Smooth muscle cell (in vitro differentiated cells): ENCODE data around the gene PLA2G4A. TPM values are rescaled to one million over a fixed set of nuclear protein-coding genes. Genes with fewer than 3 reads are reported as not detected.

ENCODE experiments used
- DNase-seq: peaks from one replicate; lab custom pipeline; 2025; ENCODE audit not compliant: unreplicated experiment; lab: John Stamatoyannopoulos, UW
- H2AFZ ChIP-seq: fragments of 200-600 bp; sonication (generic); 2 replicates; pipeline ENCODE4 v1.6.0; 2016; ENCODE audit warnings: antibody characterized with exemption, low read depth, mild to moderate bottlenecking
- H3F3A ChIP-seq: fragments of 200-600 bp; sonication (generic); 2 replicates; pipeline ENCODE4 v1.6.0; 2017; ENCODE audit warnings: antibody characterized with exemption, low read depth
- H3K27ac ChIP-seq: fragments of 200-600 bp; sonication (generic); 2 replicates; pipeline ENCODE4 v1.5.1; 2016; ENCODE audit warnings: low read depth, mild to moderate bottlenecking
- H3K27me3 ChIP-seq: fragments of 200-600 bp; sonication (generic); 2 replicates; pipeline ENCODE4 v1.6.1; 2016; ENCODE audit warnings: low read depth, mild to moderate bottlenecking
- H3K36me3 ChIP-seq: fragments of 200-600 bp; sonication (generic); 2 replicates; pipeline ENCODE4 v1.5.1; 2016; ENCODE audit warnings: low read depth
- H3K4me1 ChIP-seq: fragments of 200-600 bp; sonication (generic); 2 replicates; pipeline ENCODE4 v1.5.1; 2016; ENCODE audit warnings: low read depth
- H3K4me2 ChIP-seq: fragments of 200-600 bp; sonication (generic); 2 replicates; pipeline ENCODE4 v1.6.0; 2016; ENCODE audit warnings: mild to moderate bottlenecking
- H3K4me3 ChIP-seq: fragments of 200-600 bp; sonication (generic); 2 replicates; pipeline ENCODE4 v1.5.1; 2016; ENCODE audit warnings: mild to moderate bottlenecking
- H3K79me2 ChIP-seq: fragments of 200-600 bp; sonication (generic); 2 replicates; pipeline ENCODE4 v1.6.0; 2016; ENCODE audit warnings: low read depth, mild to moderate bottlenecking
- H3K9ac ChIP-seq: fragments of 200-600 bp; sonication (generic); 2 replicates; pipeline ENCODE4 v1.6.0; 2016; ENCODE audit warnings: low read depth
- H3K9me3 ChIP-seq: fragments of 200-600 bp; sonication (generic); replicated peaks from 2 replicates; pipeline ENCODE4 v1.5.1; 2016; ENCODE audit warnings: low read depth
- H4K20me1 ChIP-seq: fragments of 200-600 bp; sonication (generic); 2 replicates; pipeline ENCODE4 v1.6.0; 2016; ENCODE audit warnings: low read depth
- WGBS: methylation state at CpG from one replicate; pipeline ENCODE4 v1.1.7; 2016; ENCODE audit warnings: low lambda C conversion rate; 5-methylcytosine and 5-hydroxymethylcytosine counted together
- polyA plus RNA-seq: library from polyadenylated mRNA; unstranded; fragments of >200 nt; fragmentation: Nextera tagmentation; extraction: Ambion mirVana; gene quantifications from 2 replicates; pipeline ENCODE4 v1.2.1, GENCODE V29; 2016
- total RNA-seq: library from RNA; depleted of rRNA; stranded (reverse); fragments of >200 nt; gene quantifications from 2 replicates; pipeline ENCODE4 v1.2.3, GENCODE V29; 2014
- TF ChIP-seq, protein P1 (sequence below): fragments of 200-600 bp; sonication (generic); IDR thresholded peaks from 2 replicates; pipeline ENCODE4 v1.5.1; 2017; ENCODE audit warnings: borderline replicate concordance, mild to moderate bottlenecking, antibody characterized with exemption; ENCODE audit not compliant: insufficient read depth, poor library complexity, severe bottlenecking

The PLA2G4A gene
- total and polyA plus RNA-seq, 2 experiments from 2014 or later: 3.3 to 7.8 TPM

- no peaks in the 10 kb centered on the region for H3K4me1 ChIP-seq
- no peak overlapping the region for H3K4me2 ChIP-seq
- DNase-seq: no peak
- H3K79me2 ChIP-seq: no peaks in the 10 kb centered on the region
- H4K20me1 ChIP-seq: no peaks in the 10 kb centered on the region
- no peaks in the 10 kb centered on the region for H3K9me3 ChIP-seq
- H3K4me3 ChIP-seq: no peak overlapping the region
- no peak overlapping the region for H3K9ac ChIP-seq
- H3K27me3 ChIP-seq: no peaks in the 10 kb centered on the region
- no peak overlapping the region for H2AFZ ChIP-seq
- H3K36me3 ChIP-seq: no peaks in the 10 kb centered on the region
- H3F3A ChIP-seq: no peaks in the 10 kb centered on the region
- H3K27ac ChIP-seq: no peak overlapping the region
- 89% methylated on average over 1 of the region's 1 CpG for WGBS
- TF ChIP-seq, protein P1, sequence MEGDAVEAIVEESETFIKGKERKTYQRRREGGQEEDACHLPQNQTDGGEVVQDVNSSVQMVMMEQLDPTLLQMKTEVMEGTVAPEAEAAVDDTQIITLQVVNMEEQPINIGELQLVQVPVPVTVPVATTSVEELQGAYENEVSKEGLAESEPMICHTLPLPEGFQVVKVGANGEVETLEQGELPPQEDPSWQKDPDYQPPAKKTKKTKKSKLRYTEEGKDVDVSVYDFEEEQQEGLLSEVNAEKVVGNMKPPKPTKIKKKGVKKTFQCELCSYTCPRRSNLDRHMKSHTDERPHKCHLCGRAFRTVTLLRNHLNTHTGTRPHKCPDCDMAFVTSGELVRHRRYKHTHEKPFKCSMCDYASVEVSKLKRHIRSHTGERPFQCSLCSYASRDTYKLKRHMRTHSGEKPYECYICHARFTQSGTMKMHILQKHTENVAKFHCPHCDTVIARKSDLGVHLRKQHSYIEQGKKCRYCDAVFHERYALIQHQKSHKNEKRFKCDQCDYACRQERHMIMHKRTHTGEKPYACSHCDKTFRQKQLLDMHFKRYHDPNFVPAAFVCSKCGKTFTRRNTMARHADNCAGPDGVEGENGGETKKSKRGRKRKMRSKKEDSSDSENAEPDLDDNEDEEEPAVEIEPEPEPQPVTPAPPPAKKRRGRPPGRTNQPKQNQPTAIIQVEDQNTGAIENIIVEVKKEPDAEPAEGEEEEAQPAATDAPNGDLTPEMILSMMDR: no peak
Measured at GRCh38 chr1:186865253-186865652, 36.5 kb downstream of the PLA2G4A start.

- TF ChIP-seq, protein P1: no peak
- Histone ChIP-seq H3K4me2 (no peak overlapping the region), H2AFZ (no peak overlapping the region), H4K20me1 (no peaks in the 10 kb centered on the region), H3K9ac (no peak overlapping the region), H3F3A (no peaks in the 10 kb centered on the region), H3K9me3 (no peaks in the 10 kb centered on the region), H3K27ac (no peak overlapping the region), H3K4me3 (no peak overlapping the region), H3K27me3 (no peaks in the 10 kb centered on the region), H3K79me2 (no peaks in the 10 kb centered on the region), H3K4me1 (no peaks in the 10 kb centered on the region), H3K36me3 (no peaks in the 10 kb centered on the region)
- DNase-seq: no peak
- WGBS: 92% methylated on average over 3 of the region's 3 CpGs
Measured at GRCh38 chr1:186865857-186866256, 37.1 kb downstream of the PLA2G4A start.

GRCh38 chr1:186869526-186870228 is 40.9 kb downstream of the PLA2G4A start:
- H4K20me1 ChIP-seq: no peaks in the 10 kb centered on the region
- H3K27ac ChIP-seq: no peak overlapping the region
- no peaks in the 10 kb centered on the region for H3F3A ChIP-seq
- TF ChIP-seq, protein P1: no peak
- H3K36me3 ChIP-seq: no peaks in the 10 kb centered on the region
- no peaks in the 10 kb centered on the region for H3K27me3 ChIP-seq
- no peak for DNase-seq
- H3K9ac ChIP-seq: no peak overlapping the region
- no peaks in the 10 kb centered on the region for H3K9me3 ChIP-seq
- H3K79me2 ChIP-seq: no peaks in the 10 kb centered on the region
- WGBS: 62% methylated on average over 1 of the region's 1 CpG
- no peak overlapping the region for H3K4me3 ChIP-seq
- H3K4me1 ChIP-seq: peaks cover 15% of the 10 kb centered on the region
- no peak overlapping the region for H2AFZ ChIP-seq
- H3K4me2 ChIP-seq: no peak overlapping the region

- no peak overlapping the region for H3K4me3 ChIP-seq
- TF ChIP-seq, protein P1: no peak
- H2AFZ ChIP-seq: no peak overlapping the region
- no peaks in the 10 kb centered on the region for H3F3A ChIP-seq
- no peak overlapping the region for H3K27ac ChIP-seq
- H3K36me3 ChIP-seq: no peaks in the 10 kb centered on the region
- DNase-seq: no peak
- H3K79me2 ChIP-seq: no peaks in the 10 kb centered on the region
- WGBS: 92% methylated on average over 1 of the region's 1 CpG
- no peaks in the 10 kb centered on the region for H3K9me3 ChIP-seq
- no peak overlapping the region for H3K4me2 ChIP-seq
- H3K27me3 ChIP-seq: no peaks in the 10 kb centered on the region
- H3K9ac ChIP-seq: no peak overlapping the region
- H3K4me1 ChIP-seq: peaks cover 15% of the 10 kb centered on the region
- no peaks in the 10 kb centered on the region for H4K20me1 ChIP-seq
Measured at GRCh38 chr1:186871784-186872183, 43.0 kb downstream of the PLA2G4A start.
